ENCODE measurements around the gene EOLA1.

The EOLA1 gene

DNA sequence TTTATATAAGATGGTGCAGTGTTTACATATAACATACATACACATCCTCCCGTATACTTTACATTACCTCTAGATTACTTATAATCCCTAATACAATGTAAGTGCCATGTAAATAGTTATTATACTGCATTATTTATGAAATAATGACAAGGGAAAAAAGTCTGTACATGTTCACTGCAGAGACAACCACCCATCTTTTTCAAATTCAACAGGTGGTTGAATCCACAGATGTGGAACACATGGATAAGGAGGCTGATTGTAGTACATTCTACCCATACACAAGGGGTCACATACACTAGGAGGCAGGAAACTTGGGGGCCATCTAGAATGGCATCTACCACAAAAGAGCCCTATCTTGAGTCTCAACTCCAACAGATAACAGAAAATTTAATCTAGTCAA is 32.3 kb upstream of the EOLA1 start:
- no peak overlapping the region for H2BK12ac ChIP-seq (ENCODE audit: low read length)
- H3K4me2 ChIP-seq (ENCODE audit: insufficient read depth, low read length, poor library complexity, severe bottlenecking): no peak overlapping the region
- H3K9me3 ChIP-seq (replicated peaks in 1 of 2; ENCODE audit: control insufficient read depth in 2 of 2, insufficient read depth in 1 of 2, low read depth in 1 of 2, low read length in 2 of 2): no peaks in the 10 kb centered on the region
- no peak overlapping the region for H3K4me3 ChIP-seq (ENCODE audit: low read length in 2 of 2)
- H2BK5ac ChIP-seq (ENCODE audit: low read length): no peak overlapping the region
- no peak overlapping the region for H2AFZ ChIP-seq (ENCODE audit: low read length)
- no peak overlapping the region for H2BK15ac ChIP-seq (ENCODE audit: low read length)
- H4K8ac ChIP-seq (ENCODE audit: low read depth, low read length): no peak overlapping the region
- no peak overlapping the region for H3K23ac ChIP-seq (ENCODE audit: low read depth, low read length, poor library complexity)
- WGBS, 2 donors (ENCODE audit: extremely low coverage in 2 of 2, insufficient read length in 2 of 2, insufficient replicate concordance in 1 of 2): no CpG with 5 or more reads among the region's 1 CpG
- H3K4me1 ChIP-seq (ENCODE audit: control insufficient read depth in 2 of 2, insufficient read depth in 1 of 2, low read depth in 1 of 2, low read length in 2 of 2): peaks cover 4 to 6% of the 10 kb centered on the region in 2 donors
- no peak overlapping the region for H2BK120ac ChIP-seq (ENCODE audit: low read depth, low read length)
- no peak for DNase-seq (ENCODE audit: low spot score)
- H3K27me3 ChIP-seq (ENCODE audit: control insufficient read depth in 3 of 3, insufficient read depth in 3 of 3, low read depth in 1 of 3, low read length in 3 of 3): peaks cover 0 to 6% (median 0%) of the 10 kb centered on the region in 3 experiments
- H3K14ac ChIP-seq (ENCODE audit: low read length): no peak overlapping the region
- H3K4ac ChIP-seq (ENCODE audit: low read length): no peak overlapping the region
- no peaks in the 10 kb centered on the region for H3K79me1 ChIP-seq (ENCODE audit: low read depth, low read length)
- H2AK5ac ChIP-seq (ENCODE audit: low read depth, low read length): no peak overlapping the region
- no peaks in the 10 kb centered on the region for H3K36me3 ChIP-seq (replicated peaks in 1 of 2; ENCODE audit: control insufficient read depth in 2 of 2, insufficient read depth in 2 of 2, low read length in 2 of 2)
- H3K9ac ChIP-seq (ENCODE audit: low read depth, low read length, poor library complexity): no peak overlapping the region
- H3K27ac ChIP-seq (replicated peaks; ENCODE audit: low read length): no peak overlapping the region
- H3K18ac ChIP-seq (ENCODE audit: low read length): no peak overlapping the region
- H4K91ac ChIP-seq (ENCODE audit: low read depth, low read length, poor library complexity): no peak overlapping the region

DNA sequence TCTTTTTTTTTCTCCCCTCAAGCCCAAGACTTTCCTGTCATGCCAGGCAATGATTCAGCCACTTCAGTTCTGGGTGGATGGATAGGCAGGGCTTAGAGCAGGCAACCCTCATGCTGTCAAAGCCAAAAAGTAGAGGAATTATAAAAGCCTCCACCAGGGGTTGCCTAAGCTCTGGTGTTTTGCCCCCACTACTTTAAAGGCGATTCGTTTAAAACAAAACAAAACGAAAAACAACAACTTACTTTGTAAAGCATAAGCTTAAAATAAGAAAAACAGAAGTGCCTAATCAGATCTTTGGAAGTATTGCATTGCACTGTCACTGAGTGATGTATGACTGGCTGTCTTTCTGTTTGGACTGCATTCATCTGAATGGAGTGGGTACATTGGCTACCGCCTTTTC is 30.4 kb upstream of the EOLA1 start:
- Histone ChIP-seq H2BK15ac (ENCODE audit: low read length) (no peak overlapping the region), H2AK5ac (ENCODE audit: low read depth, low read length) (no peak overlapping the region), H3K4me2 (ENCODE audit: insufficient read depth, low read length, poor library complexity, severe bottlenecking) (no peak overlapping the region), H3K4me3 (ENCODE audit: low read length in 2 of 2) (no peak overlapping the region), H2AFZ (ENCODE audit: low read length) (no peak overlapping the region), H3K4me1 (ENCODE audit: control insufficient read depth in 2 of 2, insufficient read depth in 1 of 2, low read depth in 1 of 2, low read length in 2 of 2) (peaks cover 0 to 2% of the 10 kb centered on the region in 2 donors), H3K18ac (ENCODE audit: low read length) (no peak overlapping the region), H3K9me3 (replicated peaks in 1 of 2; ENCODE audit: control insufficient read depth in 2 of 2, insufficient read depth in 1 of 2, low read depth in 1 of 2, low read length in 2 of 2) (no peaks in the 10 kb centered on the region), H3K4ac (ENCODE audit: low read length) (no peak overlapping the region), H2BK120ac (ENCODE audit: low read depth, low read length) (no peak overlapping the region), H3K9ac (ENCODE audit: low read depth, low read length, poor library complexity) (no peak overlapping the region), H3K23ac (ENCODE audit: low read depth, low read length, poor library complexity) (no peak overlapping the region), H3K27ac (replicated peaks; ENCODE audit: low read length) (no peak overlapping the region), H3K27me3 (ENCODE audit: control insufficient read depth in 3 of 3, insufficient read depth in 3 of 3, low read depth in 1 of 3, low read length in 3 of 3) (peaks cover 0 to 8% (median 0%) of the 10 kb centered on the region in 3 experiments), H4K91ac (ENCODE audit: low read depth, low read length, poor library complexity) (no peak overlapping the region), H2BK12ac (ENCODE audit: low read length) (no peak overlapping the region), H4K8ac (ENCODE audit: low read depth, low read length) (no peak overlapping the region), H3K14ac (ENCODE audit: low read length) (no peak overlapping the region), H3K79me1 (ENCODE audit: low read depth, low read length) (no peaks in the 10 kb centered on the region), H2BK5ac (ENCODE audit: low read length) (no peak overlapping the region), H3K36me3 (replicated peaks in 1 of 2; ENCODE audit: control insufficient read depth in 2 of 2, insufficient read depth in 2 of 2, low read length in 2 of 2) (no peaks in the 10 kb centered on the region)
- WGBS, 2 donors (ENCODE audit: extremely low coverage in 2 of 2, insufficient read length in 2 of 2, insufficient replicate concordance in 1 of 2): no CpG with 5 or more reads among the region's 4 CpGs
- no peak for DNase-seq (ENCODE audit: low spot score)

DNA sequence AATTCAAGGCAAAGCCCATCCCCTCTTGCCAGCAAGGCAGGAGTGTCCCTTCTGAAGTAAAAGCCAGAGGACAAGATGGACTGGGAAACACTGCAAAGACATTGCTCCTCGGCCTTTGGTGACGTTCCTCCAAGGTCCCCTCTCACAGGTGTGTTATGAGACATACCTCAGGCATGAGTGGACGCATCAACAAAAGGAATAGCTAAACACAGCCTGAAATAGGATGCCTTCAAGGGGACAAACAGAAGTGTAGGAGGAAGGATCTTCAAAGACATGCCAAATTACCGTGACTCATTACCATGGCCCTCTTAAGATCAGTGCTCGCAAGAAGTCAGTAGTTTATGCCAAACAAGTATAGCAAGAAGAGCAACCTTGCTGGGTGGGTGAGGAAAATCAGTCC is 29.7 kb upstream of the EOLA1 start:
- DNase-seq (ENCODE audit: low spot score): no peak

DNA sequence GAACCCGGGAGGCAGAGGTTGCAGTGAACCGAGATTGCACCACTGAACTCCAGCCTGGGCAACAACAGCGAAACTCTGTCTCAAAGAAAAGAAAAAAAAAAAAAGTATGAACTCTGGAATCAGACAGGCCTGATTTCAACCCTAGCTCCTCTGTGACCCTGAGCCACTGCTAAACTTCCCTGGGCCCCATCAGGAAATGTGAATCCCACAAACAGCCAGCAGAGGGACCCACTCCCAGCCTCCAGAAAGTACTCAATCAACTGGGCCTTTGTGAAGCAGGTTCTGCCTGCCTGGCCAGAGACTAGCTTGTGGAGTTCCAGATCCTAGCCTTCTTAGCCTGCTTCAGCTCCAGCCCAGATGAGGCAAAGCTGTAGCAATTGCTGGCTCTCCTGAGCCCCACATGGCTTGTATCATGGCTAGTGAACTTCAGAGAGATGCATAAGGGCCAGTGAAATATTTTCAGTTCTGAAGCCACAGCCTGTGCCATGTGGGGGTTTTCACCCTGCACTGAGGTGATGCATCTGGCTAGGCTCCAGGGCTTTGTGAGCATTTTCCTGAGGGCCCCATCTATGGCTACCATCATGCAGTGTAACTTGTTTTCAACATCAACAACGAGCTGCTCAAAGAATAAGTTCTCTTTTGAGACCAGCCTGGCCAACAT is 28.5 kb upstream of the EOLA1 start:
- Histone ChIP-seq H3K27ac (replicated peaks; ENCODE audit: low read length) (no peak overlapping the region), H2BK12ac (ENCODE audit: low read length) (no peak overlapping the region), H2BK120ac (ENCODE audit: low read depth, low read length) (no peak overlapping the region), H3K9ac (ENCODE audit: low read depth, low read length, poor library complexity) (no peak overlapping the region), H2AK5ac (ENCODE audit: low read depth, low read length) (no peak overlapping the region), H3K4me3 (ENCODE audit: low read length in 2 of 2) (no peak overlapping the region), H4K91ac (ENCODE audit: low read depth, low read length, poor library complexity) (no peak overlapping the region), H3K4ac (ENCODE audit: low read length) (no peak overlapping the region), H3K23ac (ENCODE audit: low read depth, low read length, poor library complexity) (no peak overlapping the region), H3K4me2 (ENCODE audit: insufficient read depth, low read length, poor library complexity, severe bottlenecking) (no peak overlapping the region), H3K18ac (ENCODE audit: low read length) (no peak overlapping the region), H3K36me3 (replicated peaks in 1 of 2; ENCODE audit: control insufficient read depth in 2 of 2, insufficient read depth in 2 of 2, low read length in 2 of 2) (no peaks in the 10 kb centered on the region), H3K14ac (ENCODE audit: low read length) (no peak overlapping the region), H2AFZ (ENCODE audit: low read length) (peak overlapping the region; percentile 55), H3K79me1 (ENCODE audit: low read depth, low read length) (no peaks in the 10 kb centered on the region), H4K8ac (ENCODE audit: low read depth, low read length) (no peak overlapping the region), H3K9me3 (replicated peaks in 1 of 2; ENCODE audit: control insufficient read depth in 2 of 2, insufficient read depth in 1 of 2, low read depth in 1 of 2, low read length in 2 of 2) (no peaks in the 10 kb centered on the region), H2BK5ac (ENCODE audit: low read length) (no peak overlapping the region), H3K4me1 (ENCODE audit: control insufficient read depth in 2 of 2, insufficient read depth in 1 of 2, low read depth in 1 of 2, low read length in 2 of 2) (peaks cover 0 to 2% of the 10 kb centered on the region in 2 donors), H3K27me3 (ENCODE audit: control insufficient read depth in 3 of 3, insufficient read depth in 3 of 3, low read depth in 1 of 3, low read length in 3 of 3) (peaks cover 0 to 8% (median 0%) of the 10 kb centered on the region in 3 experiments), H2BK15ac (ENCODE audit: low read length) (no peak overlapping the region)
- WGBS, 2 donors (ENCODE audit: extremely low coverage in 2 of 2, insufficient read length in 2 of 2, insufficient replicate concordance in 1 of 2): no CpG with 5 or more reads among the region's 4 CpGs
- DNase-seq (ENCODE audit: low spot score): peak; percentile 27

More for the DNA sequence above, 29.7 kb upstream of the EOLA1 start:
- Histone ChIP-seq H3K79me1 (ENCODE audit: low read depth, low read length) (no peaks in the 10 kb centered on the region), H3K36me3 (replicated peaks in 1 of 2; ENCODE audit: control insufficient read depth in 2 of 2, insufficient read depth in 2 of 2, low read length in 2 of 2) (no peaks in the 10 kb centered on the region), H4K8ac (ENCODE audit: low read depth, low read length) (no peak overlapping the region), H2AK5ac (ENCODE audit: low read depth, low read length) (no peak overlapping the region), H3K18ac (ENCODE audit: low read length) (no peak overlapping the region), H3K4ac (ENCODE audit: low read length) (no peak overlapping the region), H3K9ac (ENCODE audit: low read depth, low read length, poor library complexity) (no peak overlapping the region), H3K14ac (ENCODE audit: low read length) (no peak overlapping the region), H2BK15ac (ENCODE audit: low read length) (no peak overlapping the region), H3K9me3 (replicated peaks in 1 of 2; ENCODE audit: control insufficient read depth in 2 of 2, insufficient read depth in 1 of 2, low read depth in 1 of 2, low read length in 2 of 2) (no peaks in the 10 kb centered on the region), H3K23ac (ENCODE audit: low read depth, low read length, poor library complexity) (no peak overlapping the region), H2BK5ac (ENCODE audit: low read length) (no peak overlapping the region), H2AFZ (ENCODE audit: low read length) (no peak overlapping the region), H2BK12ac (ENCODE audit: low read length) (no peak overlapping the region), H3K27ac (replicated peaks; ENCODE audit: low read length) (no peak overlapping the region), H3K4me3 (ENCODE audit: low read length in 2 of 2) (no peak overlapping the region), H3K27me3 (ENCODE audit: control insufficient read depth in 3 of 3, insufficient read depth in 3 of 3, low read depth in 1 of 3, low read length in 3 of 3) (peaks cover 0 to 8% (median 0%) of the 10 kb centered on the region in 3 experiments), H3K4me1 (ENCODE audit: control insufficient read depth in 2 of 2, insufficient read depth in 1 of 2, low read depth in 1 of 2, low read length in 2 of 2) (peaks cover 0 to 2% of the 10 kb centered on the region in 2 donors), H3K4me2 (ENCODE audit: insufficient read depth, low read length, poor library complexity, severe bottlenecking) (no peak overlapping the region), H4K91ac (ENCODE audit: low read depth, low read length, poor library complexity) (no peak overlapping the region), H2BK120ac (ENCODE audit: low read depth, low read length) (no peak overlapping the region)
- WGBS, 2 donors (ENCODE audit: extremely low coverage in 2 of 2, insufficient read length in 2 of 2, insufficient replicate concordance in 1 of 2): no CpG with 5 or more reads among the region's 5 CpGs
